ENCODE measurements around the gene KRT82.

Gene KRT82

GRCh38 chr12:52344111-52344510 is 62.0 kb downstream of the KRT82 start:
- no peak for DNase-seq (ENCODE audit: low read depth, low spot score)
